AG04450 (cell line): Measurements from ENCODE around the gene RBM19. TPM values are rescaled to one million over a fixed set of nuclear protein-coding genes. Genes with fewer than 3 reads are reported as not detected.

Experiments
- CTCF ChIA-PET: fragments of 300-600, 350-600 bp; formaldehyde crosslinking; extraction: SDS; loops from one replicate; lab custom pipeline; 2022; ENCODE audit warnings: antibody characterized with exemption, inconsistent platforms; lab: Charles Lee
- POLR2A ChIA-PET: fragments of 350-600 bp; formaldehyde crosslinking; extraction: SDS; loops from one replicate; lab custom pipeline; 2021; ENCODE audit warnings: antibody characterized with exemption, inconsistent platforms; lab: Yijun Ruan, JAX
- DNase-seq: peaks from one replicate; pipeline ENCODE4 v3.0.0-alpha.2; 2011; ENCODE audit warnings: low read depth, low spot score
- H3K27ac ChIP-seq: one replicate; pipeline ENCODE4 v1.5.1; 2012; ENCODE audit warnings: low read depth, low read length, control low read depth
- H3K27me3 ChIP-seq: one replicate; pipeline ENCODE4 v1.6.0; 2012; ENCODE audit warnings: low read length; ENCODE audit not compliant: control insufficient read depth, insufficient read depth
- H3K4me3 ChIP-seq: 2 replicates; pipeline ENCODE4 v1.5.1; 2011; ENCODE audit warnings: mild to moderate bottlenecking, low read depth, low read length, control low read depth
- H3K9me3 ChIP-seq: 2 replicates; pipeline ENCODE4 v1.5.1; 2012; ENCODE audit warnings: low read length; ENCODE audit not compliant: control insufficient read depth, insufficient read depth
- CTCF ChIP-seq: IDR thresholded peaks from 2 replicates; pipeline ENCODE4 v1.5.1; 2011; ENCODE audit warnings: low read depth, low read length, control low read depth, inconsistent platforms
- polyA plus RNA-seq: library from polyadenylated mRNA; depleted of rRNA; stranded (reverse); fragments of >200 nt; gene quantifications from 2 replicates; pipeline ENCODE4 v1.2.3, GENCODE V29; 2011
- small RNA-seq: library from RNA; depleted of rRNA; stranded (forward); fragments of <200 nt; gene quantifications from one replicate; pipeline ENCODE3, GENCODE V24; 2012; ENCODE audit warnings: low read depth; ENCODE audit not compliant: insufficient read length

RBM19 gene
- polyA plus RNA-seq, 1 experiment, result 10.6 TPM

DNA sequence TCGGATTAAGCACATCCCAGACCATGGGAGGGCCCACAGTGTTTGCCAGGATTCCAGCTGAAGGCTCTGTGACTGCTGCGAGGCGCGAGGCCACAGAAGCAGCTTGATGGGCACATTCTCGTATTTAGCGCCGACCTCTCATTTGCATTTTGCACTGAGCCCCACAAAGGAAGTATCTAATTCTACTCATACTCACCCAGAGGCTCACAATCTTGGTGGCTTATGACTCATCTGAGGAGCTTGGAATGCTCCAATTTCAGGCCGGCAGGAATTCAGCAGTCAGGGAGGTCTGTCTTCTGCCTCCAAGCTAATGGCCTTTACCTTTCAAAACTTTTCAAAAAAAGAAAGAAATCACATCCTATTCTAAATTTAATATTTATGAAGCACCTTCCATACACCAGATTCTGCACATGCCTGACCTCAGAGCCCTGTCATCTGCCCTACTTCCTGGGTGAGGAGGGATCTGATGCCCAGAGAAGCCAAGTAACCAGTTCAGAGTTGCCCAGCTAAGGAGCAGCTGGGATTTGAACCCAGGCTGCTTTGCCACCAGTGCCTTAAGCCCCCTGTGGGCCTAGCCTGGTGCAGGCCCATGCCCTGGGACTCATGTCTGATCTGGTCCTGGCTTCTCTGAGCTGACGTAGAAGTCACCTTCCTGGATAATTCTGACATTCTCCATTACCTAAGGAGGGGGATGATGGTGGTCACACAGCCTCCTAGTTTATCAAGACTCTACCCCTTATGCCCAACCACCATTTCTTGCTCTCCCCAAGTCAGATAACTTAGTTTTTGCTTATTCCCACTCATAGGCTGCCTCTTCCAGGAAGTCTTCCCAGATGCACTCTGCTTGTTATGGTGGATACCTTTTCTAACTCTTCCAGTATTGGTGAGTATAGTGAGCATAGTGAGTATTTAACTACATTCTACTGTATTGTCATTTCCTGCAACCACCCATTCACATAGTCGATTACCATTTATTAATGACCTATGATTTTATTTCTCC lies 198.9 kb downstream of the RBM19 start:
- H3K27ac ChIP-seq, result no peak overlapping the region
- CTCF ChIA-PET, result no interaction called here
- H3K9me3 ChIP-seq, result no peaks in the 10 kb centered on the region
- peak; percentile 41 for DNase-seq
- no peak for TF ChIP-seq CTCF
- H3K27me3 ChIP-seq, result peaks cover 10% of the 10 kb centered on the region
- POLR2A ChIA-PET, result no interaction called here
- no peak overlapping the region for H3K4me3 ChIP-seq

Small RNA genes within 50 kb of the gene (small RNA-seq; reads per million reads assigned to genes)
- not detected for gene DYNLL1P4
